Breast epithelium (tissue), 4 donors: ENCODE results near the gene TSHZ1. TPM values are rescaled to one million over a fixed set of nuclear protein-coding genes. Genes with fewer than 3 reads are reported as not detected.
A peak's percentile ranks its signal among the peaks of the same experiment; 100 is the strongest.
"Not testable (repeated sequence)": the region's sequence is repeated elsewhere in the genome, so short reads cannot be mapped to it uniquely, and the experiment has no call there.

Experiments used
- DNase-seq, 2 donors: peaks; one replicate each; pipeline ENCODE4 v3.0.0-alpha.2; 2019; ENCODE audit warnings: low spot score in 2 of 2
- H3K27ac ChIP-seq, 2 donors: fragments of 200-600 bp; sonication (generic) in 1 of 2; one replicate each; pipeline ENCODE4 v1.5.1; 2016 to 2019; ENCODE audit warnings: mild to moderate bottlenecking in 1 of 2
- H3K27me3 ChIP-seq, 2 donors: fragments of 200-600 bp; sonication (generic) in 1 of 2; one replicate each; pipeline versions ENCODE4 v1.5.1 to v1.6.0; 2017 to 2019; ENCODE audit warnings: control low read depth in 1 of 2, mild to moderate bottlenecking in 1 of 2
- H3K36me3 ChIP-seq: fragments of 200-600 bp; one replicate; pipeline ENCODE4 v1.5.1; 2019
- H3K4me1 ChIP-seq, 2 donors: fragments of 200-600 bp; sonication (generic); one replicate each; pipeline ENCODE4 v1.5.1; 2016 to 2019; ENCODE audit warnings: control low read depth in 1 of 2
- H3K4me3 ChIP-seq, 3 donors: fragments of 200-600 bp; sonication (generic); 1 replicate in 2 of 3; 2 replicates in 1 of 3; pipeline ENCODE4 v1.5.1; 2016 to 2019; ENCODE audit warnings: mild to moderate bottlenecking in 3 of 3, moderate library complexity in 2 of 3
- H3K9me3 ChIP-seq, 2 donors: fragments of 200-600 bp; sonication (generic) in 1 of 2; one replicate each; pipeline ENCODE4 v1.5.1; 2016 to 2019; ENCODE audit warnings: control low read depth in 1 of 2
- POLR2A ChIP-seq: fragments of 450-650 bp; IDR thresholded peaks from one replicate; pipeline ENCODE4 v1.6.1; 2016; ENCODE audit warnings: antibody characterized with exemption, mild to moderate bottlenecking, moderate library complexity
- POLR2AphosphoS5 ChIP-seq, 3 donors: sonication (generic); formaldehyde crosslinking; IDR thresholded peaks; one replicate each; pipeline ENCODE4 v1.6.1; 2017; ENCODE audit warnings: antibody characterized with exemption in 3 of 3
- intact Hi-C: fragments of 100-400 bp; cut with DNase I; formaldehyde crosslinking; loops from one replicate; pipeline ENCODE4 v1.15.1; 2023; ENCODE audit warnings: low total_unique reads
- total RNA-seq, 3 donors: library from RNA; depleted of rRNA; stranded (reverse); fragments of >200 nt; gene quantifications; one replicate each; pipeline ENCODE4 v1.1.0, GENCODE V29; 2016
- TF ChIP-seq, protein P1 (sequence below), 3 donors: fragments of 450-650 bp; IDR thresholded peaks; one replicate each; pipeline ENCODE4 v1.5.1; 2016 to 2017; ENCODE audit warnings: antibody characterized with exemption in 3 of 3, mild to moderate bottlenecking in 3 of 3, moderate library complexity in 3 of 3

The TSHZ1 gene
- total RNA-seq, 3 donors from 2014 or later, result 12.3 to 18.3 (median 16.4) TPM

DNA sequence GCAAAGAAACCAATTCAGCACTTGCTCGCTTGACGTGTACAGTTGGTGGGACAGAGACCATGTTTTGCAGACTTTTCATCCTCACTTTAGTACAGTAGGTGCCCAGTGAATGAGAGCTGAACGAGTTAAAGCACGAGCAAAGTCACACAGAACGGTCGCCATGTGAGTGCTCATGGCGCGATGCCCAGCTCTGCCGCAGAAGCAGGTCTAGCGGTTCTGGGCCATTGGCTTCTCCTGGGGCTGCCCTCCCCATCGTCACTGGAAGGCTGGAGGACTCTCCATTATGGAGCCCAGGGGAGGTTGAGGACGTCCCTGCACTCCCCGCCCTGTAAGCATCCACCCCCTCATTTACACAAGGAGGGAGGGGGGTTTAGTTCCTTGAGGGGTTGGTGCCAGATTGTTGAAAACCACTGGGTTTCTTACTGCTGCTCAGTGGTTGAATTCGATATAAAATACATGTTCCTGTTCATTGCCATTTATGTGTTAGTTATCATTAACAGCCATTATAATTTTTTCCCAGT lies 26.6 kb upstream of the TSHZ1 start:
- TF ChIP-seq POLR2AphosphoS5 (IDR thresholded peaks at IDR 0.05) (no peak), POLR2A (no peak)
- TF ChIP-seq, protein P1, sequence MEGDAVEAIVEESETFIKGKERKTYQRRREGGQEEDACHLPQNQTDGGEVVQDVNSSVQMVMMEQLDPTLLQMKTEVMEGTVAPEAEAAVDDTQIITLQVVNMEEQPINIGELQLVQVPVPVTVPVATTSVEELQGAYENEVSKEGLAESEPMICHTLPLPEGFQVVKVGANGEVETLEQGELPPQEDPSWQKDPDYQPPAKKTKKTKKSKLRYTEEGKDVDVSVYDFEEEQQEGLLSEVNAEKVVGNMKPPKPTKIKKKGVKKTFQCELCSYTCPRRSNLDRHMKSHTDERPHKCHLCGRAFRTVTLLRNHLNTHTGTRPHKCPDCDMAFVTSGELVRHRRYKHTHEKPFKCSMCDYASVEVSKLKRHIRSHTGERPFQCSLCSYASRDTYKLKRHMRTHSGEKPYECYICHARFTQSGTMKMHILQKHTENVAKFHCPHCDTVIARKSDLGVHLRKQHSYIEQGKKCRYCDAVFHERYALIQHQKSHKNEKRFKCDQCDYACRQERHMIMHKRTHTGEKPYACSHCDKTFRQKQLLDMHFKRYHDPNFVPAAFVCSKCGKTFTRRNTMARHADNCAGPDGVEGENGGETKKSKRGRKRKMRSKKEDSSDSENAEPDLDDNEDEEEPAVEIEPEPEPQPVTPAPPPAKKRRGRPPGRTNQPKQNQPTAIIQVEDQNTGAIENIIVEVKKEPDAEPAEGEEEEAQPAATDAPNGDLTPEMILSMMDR (IDR thresholded peaks at IDR 0.05), result no peak
- intact Hi-C loops, result no loop called here
- Histone ChIP-seq H3K27me3 (no peaks in the 10 kb centered on the region), H3K9me3 (no peaks in the 10 kb centered on the region), H3K4me3 (no peak overlapping the region), H3K27ac (no peak overlapping the region), H3K36me3 (no peaks in the 10 kb centered on the region), H3K4me1 (no peaks in the 10 kb centered on the region)
- DNase-seq, result no peak

DNA sequence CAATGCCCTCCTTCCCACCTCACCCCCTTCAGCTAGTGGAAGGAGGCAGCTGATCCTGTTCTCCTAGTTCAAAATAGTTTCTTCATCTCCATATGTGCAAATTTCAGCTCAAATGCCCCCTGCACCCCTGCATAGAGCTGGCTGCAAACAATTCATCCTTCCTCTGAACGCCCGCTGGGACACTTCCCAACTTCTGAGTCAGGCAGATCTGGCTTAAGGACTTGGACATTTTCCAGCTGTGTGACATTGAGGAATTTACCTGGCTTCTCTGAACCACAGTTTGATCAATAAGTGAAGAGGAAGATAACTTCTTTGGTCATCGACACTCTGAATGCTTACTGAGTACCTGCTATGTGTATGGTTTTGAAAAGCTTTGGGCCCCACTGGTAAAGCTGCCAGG lies 25.1 kb upstream of the TSHZ1 start:
- no peak overlapping the region for H3K27ac ChIP-seq
- intact Hi-C loops, result no loop called here

DNA sequence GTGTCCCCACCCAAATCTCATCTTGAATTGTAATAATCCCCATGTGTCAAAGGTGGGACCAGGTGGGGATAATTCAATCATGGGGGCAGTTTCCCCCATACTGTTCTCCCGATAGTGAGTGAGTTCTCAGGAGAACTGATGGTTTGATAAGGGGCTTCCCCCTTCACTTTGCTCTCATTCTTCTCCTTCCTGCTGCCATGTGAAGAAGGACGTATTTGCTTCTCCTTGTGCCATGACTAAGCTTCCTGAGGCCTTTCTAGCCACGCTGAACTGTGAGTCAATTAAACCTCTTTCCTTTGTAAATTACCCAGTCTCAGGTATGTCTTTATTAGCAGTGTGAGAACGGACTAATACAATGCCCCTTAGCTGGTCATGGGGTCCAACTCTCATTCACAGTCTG lies 22.9 kb upstream of the TSHZ1 start:
- H3K4me3 ChIP-seq, H3K9me3 ChIP-seq, H3K27ac ChIP-seq, intact Hi-C loops, H3K27me3 ChIP-seq, H3K4me1 ChIP-seq, DNase-seq, H3K36me3 ChIP-seq: not testable (repeated sequence)

More for the DNA sequence above, 25.1 kb upstream of the TSHZ1 start:
- TF ChIP-seq POLR2AphosphoS5 (IDR thresholded peaks at IDR 0.05), result no peak
- no peak for TF ChIP-seq POLR2A
- TF ChIP-seq, protein P1 (IDR thresholded peaks at IDR 0.05), result no peak
- Histone ChIP-seq H3K9me3 (no peaks in the 10 kb centered on the region), H3K4me3 (no peak overlapping the region), H3K36me3 (no peaks in the 10 kb centered on the region), H3K27me3 (no peaks in the 10 kb centered on the region), H3K4me1 (no peaks in the 10 kb centered on the region)
- no peak for DNase-seq

DNA sequence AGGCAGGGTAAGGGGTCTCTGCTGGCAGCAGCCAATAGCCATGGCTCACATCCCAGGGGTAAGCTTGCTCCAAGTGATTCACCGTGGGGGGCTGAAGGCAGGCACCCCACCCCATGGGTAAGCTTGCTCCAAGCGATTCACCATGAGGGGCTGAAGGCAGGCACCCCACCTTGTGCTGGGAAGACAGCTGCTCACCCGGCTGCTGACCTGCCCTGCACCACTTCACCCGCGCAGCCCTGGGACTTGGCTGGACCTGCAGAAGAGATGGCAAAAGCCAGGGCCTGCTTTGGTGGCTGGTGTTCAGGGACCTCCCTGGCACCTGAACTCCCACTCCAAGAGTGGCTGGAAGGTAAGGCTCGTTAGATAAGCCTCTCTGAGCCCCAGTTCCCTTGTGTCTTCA lies 20.9 kb upstream of the TSHZ1 start:
- Histone ChIP-seq H3K27me3 (no peaks in the 10 kb centered on the region), H3K4me3 (no peak overlapping the region), H3K9me3 (no peaks in the 10 kb centered on the region), H3K27ac (no peak overlapping the region), H3K4me1 (no peaks in the 10 kb centered on the region), H3K36me3 (no peaks in the 10 kb centered on the region)
- no peak for DNase-seq
- TF ChIP-seq, protein P1 (IDR thresholded peaks at IDR 0.05), result no peak
- TF ChIP-seq POLR2A, result no peak
- no peak for TF ChIP-seq POLR2AphosphoS5 (IDR thresholded peaks at IDR 0.05)
- intact Hi-C loops, result no loop called here

DNA sequence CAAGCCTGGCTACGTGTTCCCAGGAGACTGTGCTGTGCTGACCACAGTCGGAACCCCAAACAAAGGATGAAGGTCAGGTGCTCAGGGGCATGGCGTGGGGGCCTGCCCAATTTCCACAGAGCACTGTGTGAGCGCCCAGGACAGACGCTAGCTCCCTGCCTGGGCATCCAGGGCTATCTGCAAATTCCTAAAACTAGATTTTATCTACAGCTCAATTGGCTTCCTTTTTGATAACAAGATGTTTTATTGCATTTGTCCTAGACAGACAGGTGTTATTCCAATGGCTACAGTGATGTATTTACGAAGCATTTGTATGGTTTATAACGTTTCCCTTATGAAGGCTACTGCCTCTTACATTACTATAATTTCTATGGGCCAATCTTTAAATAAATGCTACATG lies 17.7 kb upstream of the TSHZ1 start:
- TF ChIP-seq, protein P1 (IDR thresholded peaks at IDR 0.05), result no peak
- no peak for TF ChIP-seq POLR2A
- no peak for TF ChIP-seq POLR2AphosphoS5 (IDR thresholded peaks at IDR 0.05)
- intact Hi-C loops, result no loop called here
- Histone ChIP-seq H3K4me1 (no peaks in the 10 kb centered on the region), H3K4me3 (no peak overlapping the region), H3K36me3 (no peaks in the 10 kb centered on the region), H3K9me3 (no peaks in the 10 kb centered on the region), H3K27me3 (no peaks in the 10 kb centered on the region), H3K27ac (no peak overlapping the region)
- DNase-seq, result no peak

DNA sequence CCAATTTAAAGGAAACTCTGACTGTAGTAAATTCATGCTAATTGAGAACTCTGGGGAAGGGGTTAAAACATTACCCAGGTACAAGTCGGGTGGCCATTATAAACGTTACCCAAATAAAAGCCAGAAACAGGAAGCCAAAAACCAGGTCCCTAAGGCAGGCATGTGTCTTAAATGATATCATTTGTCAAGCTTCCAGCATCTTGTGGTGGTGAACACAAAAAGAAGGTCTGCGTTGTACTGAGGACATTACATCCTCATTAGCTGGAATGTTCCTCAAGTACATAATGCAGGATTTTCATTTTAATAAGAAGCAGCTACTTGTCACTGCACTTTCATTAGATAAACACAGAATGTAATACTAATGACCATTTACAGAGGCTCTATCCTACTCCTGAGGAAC lies 12.6 kb upstream of the TSHZ1 start:
- Histone ChIP-seq H3K4me1 (no peaks in the 10 kb centered on the region), H3K27ac (peak overlapping the region; percentile 10 to 18), H3K4me3 (no peak overlapping the region), H3K27me3 (no peaks in the 10 kb centered on the region), H3K36me3 (no peaks in the 10 kb centered on the region), H3K9me3 (no peaks in the 10 kb centered on the region)
- TF ChIP-seq POLR2AphosphoS5 (IDR thresholded peaks at IDR 0.05) (no peak), POLR2A (no peak)
- TF ChIP-seq, protein P1 (IDR thresholded peaks at IDR 0.05), result no peak
- DNase-seq, result no peak
- intact Hi-C loops, result no loop called here
